Endothelial cell of umbilical vein (primary cell): ENCODE data around the gene CNST. TPM values are rescaled to one million over a fixed set of nuclear protein-coding genes. Genes with fewer than 3 reads are reported as not detected.

Experiments
- BruUV-seq: library from RNA; stranded (reverse); fragments of 400-500 nt; replicated peaks from 2 replicates; lab custom pipeline; 2021; lab: Mats Ljungman, UMichigan
- CTCF ChIA-PET: fragments of 300-600, 350-600 bp; sonication (Branson Sonifier 250); formaldehyde crosslinking; loops from one replicate; lab custom pipeline; 2021; ENCODE audit warnings: antibody characterized with exemption, inconsistent platforms; lab: Charles Lee
- POLR2A ChIA-PET: fragments of 300-600, 350-600 bp; sonication (Branson Sonifier 250); formaldehyde crosslinking; loops from one replicate; lab custom pipeline; 2021; ENCODE audit warnings: antibody characterized with exemption, inconsistent platforms; lab: Charles Lee
- DNase-seq: peaks from one replicate; pipeline ENCODE4 v3.0.0-alpha.2; 2011; ENCODE audit warnings: low read depth, low spot score
- FAIRE-seq: peaks from 2 replicates; lab custom pipeline; 2011; peaks lifted over from hg19 to GRCh38; lab: Jason Lieb, UNC
- H2AFZ ChIP-seq: 2 replicates; pipeline ENCODE4 v1.6.0; 2012; ENCODE audit warnings: low read depth, low read length, control low read depth, inconsistent platforms
- H3K27ac ChIP-seq: 2 replicates; pipeline ENCODE4 v1.5.1; 2011; ENCODE audit warnings: low read depth, mild to moderate bottlenecking, control low read depth, low read length, moderate library complexity; ENCODE audit not compliant: insufficient read depth
- H3K27me3 ChIP-seq, 2 experiments: 2 replicates each; pipeline versions ENCODE4 v1.6.0 to v1.6.1; 2011; ENCODE audit warnings: low read length in 2 of 2, mixed read lengths in 1 of 2; ENCODE audit not compliant: control insufficient read depth in 2 of 2, insufficient read depth in 2 of 2
- H3K36me3 ChIP-seq, 2 experiments: 2 replicates in 1 of 2; 3 replicates in 1 of 2; pipeline ENCODE4 v1.5.1; 2011; ENCODE audit warnings: low read length in 2 of 2, mild to moderate bottlenecking in 1 of 2, moderate library complexity in 1 of 2; ENCODE audit not compliant: control insufficient read depth in 2 of 2, insufficient read depth in 2 of 2; ENCODE audit errors: extremely low read depth in 1 of 2
- H3K4me1 ChIP-seq: 3 replicates; pipeline ENCODE4 v1.5.1; 2011; ENCODE audit warnings: mild to moderate bottlenecking, low read length; ENCODE audit not compliant: control insufficient read depth, insufficient read depth; ENCODE audit errors: extremely low read depth
- H3K4me2 ChIP-seq: 2 replicates; pipeline ENCODE4 v1.6.1; 2011; ENCODE audit warnings: low read length, control low read depth, mixed read lengths; ENCODE audit not compliant: insufficient read depth
- H3K4me3 ChIP-seq, 3 experiments: fragments of 200-600 bp in 1 of 3; sonication (generic), shearing (Covaris generic) in 1 of 3; replicated peaks in 1 of 3; 2 replicates each; pipeline ENCODE4 v1.5.1; 2011 to 2016; ENCODE audit warnings: control low read depth in 3 of 3, low read length in 3 of 3, mild to moderate bottlenecking in 2 of 3, inconsistent platforms in 1 of 3, low read depth in 1 of 3, moderate library complexity in 1 of 3; ENCODE audit not compliant: insufficient read depth in 1 of 3
- H3K79me2 ChIP-seq: 2 replicates; pipeline ENCODE4 v1.6.0; 2012; ENCODE audit warnings: low read length, inconsistent platforms; ENCODE audit not compliant: control insufficient read depth, insufficient read depth
- H3K9ac ChIP-seq: replicated peaks from 2 replicates; pipeline ENCODE3; 2011; ENCODE audit warnings: low read length, control low read depth; ENCODE audit not compliant: insufficient read depth; ENCODE audit errors: extremely low read depth
- H3K9me1 ChIP-seq: replicated peaks from 3 replicates; pipeline ENCODE4 v1.6.0; 2011; ENCODE audit warnings: mild to moderate bottlenecking, low read length; ENCODE audit not compliant: control insufficient read depth, insufficient read depth; ENCODE audit errors: extremely low read depth
- H3K9me3 ChIP-seq: replicated peaks from 2 replicates; pipeline ENCODE4 v1.5.1; 2012; ENCODE audit warnings: low read length, inconsistent platforms; ENCODE audit not compliant: control insufficient read depth, insufficient read depth
- H4K20me1 ChIP-seq: replicated peaks from 2 replicates; pipeline ENCODE3; 2011; ENCODE audit warnings: mild to moderate bottlenecking, low read length; ENCODE audit not compliant: control insufficient read depth, insufficient read depth; ENCODE audit errors: extremely low read depth
- EZH2 ChIP-seq: IDR thresholded peaks from 2 replicates; pipeline ENCODE4 v1.6.1; 2012; ENCODE audit warnings: borderline replicate concordance, low read depth, mild to moderate bottlenecking, moderate library complexity, low read length, inconsistent platforms; ENCODE audit not compliant: severe bottlenecking
- FOS ChIP-seq: IDR thresholded peaks from 2 replicates; pipeline ENCODE4 v1.6.1; 2011; ENCODE audit warnings: mild to moderate bottlenecking, low read length, moderate library complexity, borderline replicate concordance; ENCODE audit not compliant: insufficient read depth
- GATA2 ChIP-seq: IDR thresholded peaks from 2 replicates; pipeline ENCODE4 v1.7.0; 2011; ENCODE audit warnings: low read depth, mild to moderate bottlenecking, moderate library complexity, mixed read lengths, low read length; ENCODE audit not compliant: insufficient read length, insufficient read depth
- JUN ChIP-seq: IDR thresholded peaks from 2 replicates; pipeline ENCODE4 v1.6.1; 2011; ENCODE audit warnings: borderline replicate concordance, low read depth; ENCODE audit not compliant: insufficient read length, insufficient read depth
- MYC ChIP-seq: IDR thresholded peaks from one replicate; pipeline ENCODE4 v1.6.1; 2011; ENCODE audit warnings: mild to moderate bottlenecking, low read depth, low read length
- POLR2A ChIP-seq: IDR thresholded peaks from 2 replicates; pipeline ENCODE4 v1.6.1; 2012; ENCODE audit warnings: low read depth, mild to moderate bottlenecking, control low read depth, low read length
- POLR2AphosphoS5 ChIP-seq: IDR thresholded peaks from 2 replicates; pipeline ENCODE4 v1.6.1; 2012; ENCODE audit warnings: low read depth, mild to moderate bottlenecking, control low read depth, low read length, moderate library complexity; ENCODE audit not compliant: insufficient read depth
- dilution Hi-C: fragments of 300-500 bp; cut with MboI; formaldehyde crosslinking; loops from one replicate; pipeline ENCODE4 v1.15.0; 2019; ENCODE audit warnings: low sequenced_read_pairs; ENCODE audit not compliant: extremely low pct_ligation_motif_present
- intact Hi-C: fragments of 100-400 bp; cut with micrococcal nuclease; formaldehyde crosslinking; loops from one replicate; pipeline ENCODE4 v1.10.0; 2022
- polyA plus RNA-seq, 4 experiments: library from polyadenylated mRNA; depleted of rRNA in 3 of 4; stranded (reverse) in 3 of 4; unstranded in 1 of 4; fragments of >200 nt; gene quantifications; 2 replicates each; pipeline versions ENCODE4 v1.2.1 to v1.2.3, GENCODE V29; 2011 to 2012; ENCODE audit warnings: missing spikeins in 1 of 4
- total RNA-seq: library from RNA; stranded (reverse); gene quantifications from 2 replicates; pipeline ENCODE4 v1.2.3, GENCODE V29; 2021
- TF ChIP-seq, protein P1 (sequence below): IDR thresholded peaks from 2 replicates; pipeline ENCODE4 v1.6.1; 2011; ENCODE audit not compliant: insufficient read depth, insufficient read length
- TF ChIP-seq, protein P2 (sequence below), 2 donors: IDR thresholded peaks; 1 replicate in 1 of 2; 2 replicates in 1 of 2; pipeline ENCODE4 v1.5.1; 2011; ENCODE audit warnings: low read length in 2 of 2, mild to moderate bottlenecking in 2 of 2, moderate library complexity in 2 of 2, control low read depth in 1 of 2, inconsistent platforms in 1 of 2, low read depth in 1 of 2; ENCODE audit not compliant: insufficient read depth in 1 of 2; ENCODE audit errors: extremely low read depth in 1 of 2

The CNST gene
- total and polyA plus RNA-seq, 2 donors (not counting 3 experiments of a cell fraction or from before 2014, with no cell fraction given) = 6.3 to 18.1 TPM

DNA sequence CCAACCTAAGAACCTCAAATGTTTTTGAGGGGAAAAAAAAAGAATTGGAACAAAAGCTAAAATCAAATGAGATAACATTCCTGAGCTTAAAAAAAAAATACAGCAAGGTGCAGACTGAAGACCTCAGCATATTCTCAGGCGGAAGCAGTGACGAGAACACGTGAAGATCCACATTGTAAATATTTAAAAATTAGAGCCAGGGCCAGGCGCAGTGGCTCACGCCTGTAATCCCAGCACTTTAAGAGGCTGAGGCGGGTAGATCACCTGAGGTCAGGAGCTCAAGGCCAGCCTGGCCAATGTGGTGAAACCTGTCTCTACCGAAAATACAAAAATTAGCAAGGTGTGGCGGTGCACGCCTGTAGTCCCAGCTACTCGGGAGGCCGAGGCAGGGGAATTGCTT, 15.9 kb upstream of the CNST start:
- peaks cover 9% of the 10 kb centered on the region for H3K79me2 ChIP-seq
- no peaks in the 10 kb centered on the region for H3K4me1 ChIP-seq
- no peak overlapping the region for H3K4me3 ChIP-seq
- H3K27me3 ChIP-seq = no peaks in the 10 kb centered on the region
- TF ChIP-seq, protein P1, sequence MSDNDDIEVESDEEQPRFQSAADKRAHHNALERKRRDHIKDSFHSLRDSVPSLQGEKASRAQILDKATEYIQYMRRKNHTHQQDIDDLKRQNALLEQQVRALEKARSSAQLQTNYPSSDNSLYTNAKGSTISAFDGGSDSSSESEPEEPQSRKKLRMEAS = no peak
- no peak for TF ChIP-seq POLR2A
- no peak for TF ChIP-seq EZH2
- no peak for TF ChIP-seq POLR2AphosphoS5
- TF ChIP-seq JUN = no peak
- TF ChIP-seq GATA2 = no peak
- no peak for TF ChIP-seq MYC
- TF ChIP-seq, protein P2, sequence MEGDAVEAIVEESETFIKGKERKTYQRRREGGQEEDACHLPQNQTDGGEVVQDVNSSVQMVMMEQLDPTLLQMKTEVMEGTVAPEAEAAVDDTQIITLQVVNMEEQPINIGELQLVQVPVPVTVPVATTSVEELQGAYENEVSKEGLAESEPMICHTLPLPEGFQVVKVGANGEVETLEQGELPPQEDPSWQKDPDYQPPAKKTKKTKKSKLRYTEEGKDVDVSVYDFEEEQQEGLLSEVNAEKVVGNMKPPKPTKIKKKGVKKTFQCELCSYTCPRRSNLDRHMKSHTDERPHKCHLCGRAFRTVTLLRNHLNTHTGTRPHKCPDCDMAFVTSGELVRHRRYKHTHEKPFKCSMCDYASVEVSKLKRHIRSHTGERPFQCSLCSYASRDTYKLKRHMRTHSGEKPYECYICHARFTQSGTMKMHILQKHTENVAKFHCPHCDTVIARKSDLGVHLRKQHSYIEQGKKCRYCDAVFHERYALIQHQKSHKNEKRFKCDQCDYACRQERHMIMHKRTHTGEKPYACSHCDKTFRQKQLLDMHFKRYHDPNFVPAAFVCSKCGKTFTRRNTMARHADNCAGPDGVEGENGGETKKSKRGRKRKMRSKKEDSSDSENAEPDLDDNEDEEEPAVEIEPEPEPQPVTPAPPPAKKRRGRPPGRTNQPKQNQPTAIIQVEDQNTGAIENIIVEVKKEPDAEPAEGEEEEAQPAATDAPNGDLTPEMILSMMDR (IDR thresholded peaks at IDR 0.05; ENCODE audit: extremely low read depth in 1 of 2, insufficient read depth in 1 of 2, low read depth in 1 of 2, low read length in 2 of 2) = no peak
- no peak for TF ChIP-seq FOS
- ChIA-PET POLR2A (no interaction called here), CTCF (no interaction called here)
- no peaks in the 10 kb centered on the region for H4K20me1 ChIP-seq
- H3K36me3 ChIP-seq = peaks cover 2 to 17% of the 10 kb centered on the region in 2 experiments
- H3K9me3 ChIP-seq = no peaks in the 10 kb centered on the region
- dilution Hi-C loops = no loop called here
- H3K9me1 ChIP-seq = no peaks in the 10 kb centered on the region
- H3K4me2 ChIP-seq = no peak overlapping the region
- FAIRE-seq (no peak), DNase-seq (no peak)
- BruUV-seq = no TSS peak
- intact Hi-C loops = no loop called here
- no peak overlapping the region for H2AFZ ChIP-seq
- H3K27ac ChIP-seq = no peak overlapping the region
- H3K9ac ChIP-seq = no peak overlapping the region
